Activated effector memory CD4-positive, alpha-beta T cell treated with Interleukin-2 at 50 U/mL for 16 hours (primary cell): ENCODE measurements around the gene SLC51B.
"Not testable (repeated sequence)": the region's sequence is repeated elsewhere in the genome, so short reads cannot be mapped to it uniquely, and the experiment has no call there.

Source experiments
- DNase-seq: peaks from one replicate; pipeline ENCODE4 v3.0.0-alpha.2; 2020

Gene SLC51B

DNA sequence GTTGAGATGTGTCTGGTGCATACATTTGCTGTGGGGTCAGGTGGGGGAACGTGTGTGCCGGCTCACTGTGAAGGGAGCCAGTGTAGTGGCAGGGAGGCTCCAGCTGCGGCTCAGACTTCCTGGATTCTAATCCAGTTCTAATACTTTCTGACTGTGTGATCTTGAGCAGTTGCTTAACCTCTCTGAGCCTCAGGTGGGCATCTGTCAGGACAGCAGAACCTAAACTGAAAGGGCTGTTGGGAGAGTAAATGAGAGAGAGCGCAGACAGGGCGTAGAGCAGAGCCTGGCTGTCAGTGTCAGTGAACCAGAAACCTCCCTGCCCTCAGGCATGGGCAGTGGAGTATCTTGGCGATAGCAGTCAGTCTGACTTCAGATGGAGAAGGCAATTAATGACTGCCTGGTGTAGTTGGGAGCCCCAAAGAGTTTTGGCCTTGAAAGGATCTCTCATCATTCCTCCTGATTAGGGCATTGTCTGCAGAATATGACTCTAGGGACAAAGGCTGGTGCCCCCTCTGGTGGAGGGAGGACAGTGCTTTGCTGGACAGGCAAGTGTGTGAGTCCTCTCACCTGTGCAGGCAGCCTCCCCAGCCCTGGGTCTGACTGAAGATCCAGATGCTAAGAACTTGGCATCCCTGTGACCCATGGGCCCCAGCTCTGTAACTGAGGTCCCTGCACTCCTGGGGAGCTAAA lies 40.9 kb downstream of the SLC51B start:
- DNase-seq, result no peak

DNA sequence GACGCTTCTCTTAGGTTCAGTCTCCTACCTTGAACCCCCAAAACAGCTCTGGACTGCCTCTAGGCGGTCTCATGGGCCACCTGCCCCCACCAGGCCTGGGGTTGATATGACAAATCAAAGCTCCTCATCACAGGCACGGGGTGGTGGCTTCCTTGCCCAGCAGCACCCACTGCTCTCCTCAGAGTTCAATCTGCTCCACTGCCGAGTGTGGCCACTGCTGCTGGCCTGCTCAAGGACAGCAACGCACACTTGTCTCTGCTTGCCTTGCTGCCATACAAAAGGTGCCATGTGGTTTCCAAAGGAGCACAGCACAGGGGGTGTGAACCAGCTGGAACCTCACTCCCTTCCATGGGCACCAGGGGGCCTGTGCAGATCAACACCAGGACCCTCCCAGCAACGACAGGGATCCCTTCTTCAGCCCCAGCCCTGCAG lies 41.5 kb downstream of the SLC51B start:
- DNase-seq, result no peak

DNA sequence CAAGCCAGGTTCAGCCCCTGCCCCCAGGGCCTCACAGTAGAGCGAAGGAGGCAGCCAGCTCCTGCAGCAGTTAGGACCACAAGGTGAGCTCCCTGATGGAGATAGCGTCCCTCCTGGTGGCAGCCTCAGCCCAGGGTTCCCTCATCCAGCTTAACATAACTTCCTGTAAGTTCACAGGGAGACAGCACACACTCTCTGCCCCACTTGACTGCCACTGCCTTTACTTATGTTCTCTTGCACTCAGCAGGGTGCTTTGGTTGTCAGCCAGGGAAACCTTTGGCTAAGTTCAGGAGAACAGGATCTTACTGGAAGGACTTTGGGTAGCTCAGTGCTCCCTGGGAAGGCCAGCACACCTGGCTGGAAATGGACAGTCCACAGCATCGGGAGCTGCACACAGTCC lies 42.2 kb downstream of the SLC51B start:
- DNase-seq, result no peak

DNA sequence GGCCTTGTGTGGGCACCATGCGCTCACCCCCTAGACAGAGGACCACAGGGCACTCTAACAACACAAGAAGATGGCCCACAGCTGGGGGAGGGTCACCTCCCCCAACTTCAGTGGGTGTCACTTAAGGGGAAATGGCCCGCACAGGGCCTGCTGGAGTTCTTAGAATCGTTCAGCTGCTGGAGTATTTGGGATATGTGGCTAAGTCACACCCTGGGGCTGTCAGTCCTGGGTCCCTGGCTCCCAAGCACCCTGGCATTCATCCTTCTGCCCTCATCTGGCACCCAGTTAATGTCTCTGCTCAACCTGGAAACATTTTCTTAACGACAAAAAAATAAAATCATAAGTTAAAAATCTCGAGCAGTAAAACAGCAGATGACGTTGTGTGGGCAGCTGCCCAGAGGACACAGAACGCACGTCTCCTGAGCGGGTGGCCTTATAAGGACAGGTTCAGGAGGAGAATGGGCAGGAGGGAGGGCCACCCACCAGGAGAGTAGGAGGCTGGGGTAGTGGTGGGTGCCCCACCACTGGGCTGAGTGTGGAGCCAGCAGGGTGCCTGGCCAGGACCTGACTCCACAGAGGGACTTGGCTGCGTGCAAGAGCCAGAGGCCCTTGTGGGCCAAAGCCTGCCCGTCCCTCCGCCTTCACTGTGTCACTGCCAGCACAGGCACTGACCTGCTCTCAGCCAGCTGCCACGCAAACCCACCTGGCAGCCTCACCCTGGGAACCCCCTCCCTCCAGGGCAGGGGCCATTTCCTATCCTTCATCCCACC lies 42.9 kb downstream of the SLC51B start:
- no peak for DNase-seq

DNA sequence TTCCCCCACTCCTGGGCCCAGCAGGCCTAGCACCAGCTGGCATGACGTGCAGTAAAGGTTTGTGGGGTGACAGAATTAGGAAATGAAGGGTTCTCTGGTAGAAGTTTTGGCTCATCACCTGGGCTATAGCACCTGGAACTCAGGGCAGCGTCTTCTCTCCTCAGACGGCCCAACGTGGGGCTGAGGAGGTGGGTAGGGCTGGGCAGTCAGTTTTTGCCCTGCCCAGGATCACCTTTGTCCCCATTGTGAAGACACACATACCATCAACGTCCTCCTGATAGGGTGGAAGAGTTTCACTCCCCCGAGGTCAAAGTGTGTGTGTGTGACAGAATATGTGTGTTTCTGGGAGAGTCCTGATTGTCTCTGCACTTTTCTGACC lies 43.4 kb downstream of the SLC51B start:
- no peak for DNase-seq

DNA sequence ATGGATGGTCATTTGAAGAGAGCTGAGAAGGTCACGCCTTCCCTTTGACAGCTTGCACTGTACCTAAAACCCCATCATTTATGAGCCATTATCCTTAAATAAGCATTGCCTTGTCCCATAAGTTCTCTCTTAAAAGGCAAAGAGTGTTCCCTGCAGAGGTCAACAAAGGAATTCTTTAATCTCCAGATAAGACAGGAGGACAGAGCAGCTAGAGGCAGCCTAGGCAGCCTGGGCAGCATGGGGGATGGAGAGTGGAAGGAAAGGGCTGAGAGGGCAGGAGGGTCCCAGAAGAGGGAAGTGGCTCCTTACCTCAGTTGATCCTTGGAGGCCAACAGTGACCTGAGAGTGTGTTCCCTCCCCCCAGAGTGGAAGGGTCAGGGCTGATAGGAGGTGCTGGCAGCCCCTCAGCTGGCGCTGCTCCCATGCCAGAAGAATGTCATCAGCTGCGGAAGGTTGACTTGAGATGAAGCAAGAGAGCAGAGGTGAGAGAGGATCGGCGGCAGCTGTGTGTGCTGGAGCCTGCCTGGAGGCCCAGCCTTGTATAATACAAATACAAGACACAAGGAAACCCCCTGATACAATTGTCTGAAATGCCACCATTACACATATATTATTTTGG lies 44.1 kb downstream of the SLC51B start:
- DNase-seq, result no peak

DNA sequence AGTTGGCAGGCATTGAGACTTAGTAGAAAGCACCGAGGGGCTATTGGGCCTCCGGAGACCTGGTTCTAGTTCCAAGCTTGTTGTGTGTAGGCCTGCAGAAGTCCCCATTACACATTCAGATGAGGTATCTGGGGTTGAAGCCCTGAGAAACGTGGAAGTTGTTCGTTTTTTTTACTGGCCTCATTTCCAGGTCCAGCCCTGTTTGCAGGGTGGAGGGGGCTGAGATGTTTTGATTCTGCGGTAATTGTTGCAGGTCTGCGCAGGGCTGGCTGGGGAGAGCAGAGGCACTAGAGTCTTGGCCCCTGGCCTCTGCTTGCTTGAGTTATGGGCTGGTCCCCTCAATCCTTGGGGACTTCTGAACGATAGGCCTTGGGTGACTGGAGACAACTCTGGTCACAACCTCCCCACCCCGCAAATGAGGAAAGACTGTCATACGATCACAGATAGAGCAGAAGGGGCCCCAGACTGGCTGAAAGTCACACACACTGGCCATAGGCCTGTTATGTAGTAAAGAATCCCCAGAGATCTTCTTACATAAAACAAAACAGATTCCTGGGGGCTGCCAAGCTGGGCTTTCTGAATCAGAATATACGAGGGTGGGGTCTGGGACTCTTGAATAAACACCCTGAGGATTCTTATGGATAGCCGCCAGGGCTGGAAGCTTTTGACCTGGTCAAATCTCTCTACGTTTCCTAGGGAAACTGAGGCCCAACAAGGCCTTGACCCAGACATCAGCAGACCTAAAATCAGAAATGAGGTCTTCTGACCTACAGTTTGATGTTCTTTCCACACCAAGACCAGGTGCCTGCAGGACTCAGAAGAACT lies 47.0 kb downstream of the SLC51B start:
- no peak for DNase-seq

DNA sequence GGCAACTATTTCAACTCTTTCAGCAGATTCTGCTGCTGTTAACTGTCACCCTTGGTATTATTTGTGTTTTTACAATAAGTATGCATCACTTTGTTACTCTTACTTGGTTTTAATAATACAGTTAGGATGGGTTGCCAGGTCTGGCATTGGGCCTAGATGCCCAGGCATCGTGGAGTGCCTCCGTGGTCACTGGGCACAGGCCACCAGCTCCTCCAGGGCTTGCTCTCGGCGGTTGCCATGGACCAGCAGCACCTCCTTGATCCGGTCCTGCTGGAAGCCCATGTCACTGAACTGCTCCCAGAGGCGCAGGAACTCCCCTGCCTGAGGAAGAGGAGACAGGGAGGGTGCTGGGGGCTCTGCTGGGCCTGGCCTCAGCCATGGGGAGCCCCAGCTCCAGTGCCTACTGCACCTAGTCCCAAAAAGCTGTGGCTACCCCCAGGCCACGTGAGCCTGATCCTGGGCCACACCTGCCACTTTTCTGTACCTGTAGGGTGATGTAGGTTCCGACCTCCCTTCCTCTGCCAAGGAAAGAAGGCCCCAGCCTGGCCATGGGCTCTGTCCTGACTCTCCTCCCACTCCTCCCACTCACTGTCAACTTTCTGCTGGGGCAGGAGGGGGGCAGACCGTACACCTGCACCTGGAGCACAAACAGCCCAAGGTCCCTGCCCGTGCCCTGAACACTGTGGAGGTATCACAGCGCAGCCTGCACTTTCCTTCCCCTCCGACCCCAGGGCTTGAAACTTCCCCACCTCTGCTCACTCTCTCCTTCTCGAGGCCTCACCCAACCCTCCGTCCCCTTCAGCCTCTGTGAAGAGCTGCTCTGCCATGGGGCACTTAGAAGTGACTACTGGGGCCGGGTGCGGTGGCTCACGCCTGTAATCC lies 48.0 kb downstream of the SLC51B start:
- DNase-seq, result no peak

DNA sequence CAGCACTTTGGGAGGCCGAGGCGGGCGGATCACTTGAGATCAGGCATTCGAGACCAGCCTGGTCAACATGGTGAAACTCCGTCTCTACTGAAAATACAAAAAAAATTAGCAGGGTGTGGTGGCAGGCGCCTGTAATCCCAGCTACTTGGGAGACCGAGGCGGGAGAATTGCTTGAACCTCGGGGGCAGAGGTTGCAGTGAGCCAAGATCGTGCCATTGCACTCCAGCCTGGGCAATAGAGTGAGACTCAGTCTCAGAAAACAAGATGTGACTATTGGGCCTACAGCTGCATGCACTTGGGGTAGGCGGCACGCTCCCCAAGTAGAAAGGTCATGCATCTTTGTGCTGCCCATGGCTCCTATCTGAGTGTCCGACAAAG lies 48.6 kb downstream of the SLC51B start:
- not testable (repeated sequence) for DNase-seq

DNA sequence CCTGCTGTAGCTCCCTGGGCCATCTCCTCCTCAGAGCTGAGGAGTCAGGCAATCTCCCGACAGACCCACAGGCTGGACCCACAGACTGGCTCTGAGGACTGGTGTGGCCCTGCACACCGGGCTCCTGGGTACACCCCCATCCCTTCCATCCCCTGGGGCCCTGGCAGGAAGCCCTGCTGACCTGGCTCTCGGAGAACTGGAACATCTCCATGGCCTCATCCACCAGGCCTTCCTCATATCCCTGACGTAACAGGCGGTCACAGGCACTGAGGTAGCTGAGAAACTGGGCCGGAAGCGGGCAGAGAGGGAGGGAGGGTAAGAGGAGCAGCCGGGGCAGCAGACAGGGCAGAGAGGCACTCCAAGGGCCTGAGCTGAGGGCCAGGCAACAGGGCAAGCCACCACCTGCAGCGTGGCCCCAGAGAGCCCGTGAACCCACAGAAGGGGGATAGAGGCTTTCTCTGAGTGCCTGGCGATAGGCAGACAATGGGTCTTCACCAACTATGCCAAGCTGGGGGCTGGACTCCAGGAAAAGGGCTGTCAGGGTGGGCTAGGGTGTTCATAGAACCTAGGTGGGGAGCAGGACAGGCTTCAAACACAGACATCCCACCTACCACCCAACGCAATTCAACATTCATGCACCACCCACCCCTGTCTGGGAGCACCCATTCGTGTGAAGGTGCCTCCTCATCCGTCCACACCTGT lies 49.3 kb downstream of the SLC51B start:
- no peak for DNase-seq

DNA sequence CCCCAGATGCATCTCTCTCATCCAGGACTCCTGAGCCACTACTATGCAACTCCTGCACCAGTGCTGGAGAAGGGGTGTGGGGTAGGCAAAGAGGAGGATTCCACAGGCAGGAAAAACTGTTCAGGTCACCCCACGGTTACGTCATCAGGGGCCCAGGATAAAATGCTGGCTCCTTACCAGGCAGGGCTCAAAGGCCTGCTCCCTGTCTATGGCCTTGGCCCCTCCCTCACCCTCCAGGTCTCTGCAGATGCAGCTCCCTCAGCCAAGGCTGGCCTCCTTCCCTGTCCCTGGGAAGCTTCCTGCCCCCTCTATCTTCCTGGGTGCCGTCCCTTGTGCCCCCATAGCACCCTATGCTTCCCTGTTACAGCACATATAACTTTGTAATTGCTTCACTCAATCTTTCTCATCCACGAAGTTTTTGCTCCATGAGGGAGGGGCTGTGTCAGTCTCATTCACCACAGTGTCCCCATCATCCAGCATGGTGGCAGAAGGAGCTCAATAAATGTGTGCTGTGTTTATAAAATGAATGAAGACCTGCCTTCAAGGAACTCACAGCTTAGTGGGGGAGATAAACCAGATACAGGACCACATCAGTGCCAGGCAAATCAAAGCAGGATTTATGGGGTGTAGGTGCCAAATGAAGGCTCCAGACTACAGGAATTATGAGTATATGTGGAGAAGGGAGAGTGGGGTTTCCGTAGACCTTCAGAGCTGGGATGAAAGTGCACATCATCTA lies 50.0 kb downstream of the SLC51B start:
- DNase-seq, result no peak

DNA sequence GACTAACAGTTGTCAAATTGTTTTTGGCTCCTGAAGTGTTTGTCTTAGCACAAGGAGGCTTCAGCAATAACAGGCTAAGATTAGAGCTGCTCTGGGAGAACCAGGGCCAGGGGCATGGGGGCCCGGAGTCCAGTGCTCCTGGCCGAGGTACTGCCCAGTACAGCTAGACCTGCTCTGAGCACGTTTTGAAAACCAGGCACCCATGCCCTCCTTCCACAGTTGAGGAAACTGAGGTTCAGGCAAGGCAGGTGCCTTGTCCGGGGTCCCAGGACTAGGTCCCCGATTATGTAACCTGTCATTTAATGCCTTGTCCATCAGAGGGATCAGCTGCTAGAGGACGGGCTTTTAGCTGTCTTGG lies 50.5 kb downstream of the SLC51B start:
- no peak for DNase-seq

DNA sequence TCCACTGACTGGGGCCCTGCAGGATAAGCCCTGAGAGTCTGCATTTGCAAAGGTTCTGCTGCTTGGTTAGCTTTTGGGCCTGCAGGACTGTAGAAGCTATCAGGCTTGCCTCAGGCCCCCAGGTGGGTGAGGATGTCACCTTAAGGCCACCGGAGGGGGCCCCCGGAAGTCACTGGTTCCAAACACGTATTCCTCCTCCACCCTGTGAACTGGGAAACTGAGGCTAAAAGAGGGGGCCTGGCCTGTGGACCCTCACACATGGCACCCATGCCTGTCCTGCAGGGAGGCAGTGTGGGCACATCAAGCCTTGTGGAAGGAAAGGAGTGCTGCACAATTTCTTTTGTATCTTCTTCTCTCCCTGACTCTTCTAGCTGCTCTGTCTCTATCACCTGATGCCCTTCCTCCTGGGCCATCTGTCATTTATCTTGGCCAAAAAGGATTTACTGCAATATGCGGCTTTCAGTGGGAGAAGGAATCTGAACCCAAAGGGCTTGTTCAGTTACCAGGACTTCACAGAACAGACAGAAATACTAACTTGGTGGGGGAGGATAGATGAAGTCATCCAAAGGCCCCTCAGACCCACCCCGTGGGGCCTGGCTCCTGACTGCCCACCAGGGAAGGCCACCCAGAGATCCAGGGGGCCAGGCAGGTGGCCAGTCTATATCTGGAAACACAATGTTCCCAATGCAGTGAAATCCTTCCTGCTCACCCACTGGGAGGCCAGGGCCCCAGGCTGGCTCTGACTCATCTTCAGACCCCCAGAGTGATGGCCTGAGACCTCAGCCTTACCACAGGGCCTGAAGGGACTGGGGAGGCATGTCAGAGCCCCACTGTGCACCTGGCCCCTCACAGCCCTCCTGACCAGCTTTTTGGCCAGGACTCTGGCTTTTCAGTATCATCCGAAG lies 51.5 kb downstream of the SLC51B start:
- no peak for DNase-seq

DNA sequence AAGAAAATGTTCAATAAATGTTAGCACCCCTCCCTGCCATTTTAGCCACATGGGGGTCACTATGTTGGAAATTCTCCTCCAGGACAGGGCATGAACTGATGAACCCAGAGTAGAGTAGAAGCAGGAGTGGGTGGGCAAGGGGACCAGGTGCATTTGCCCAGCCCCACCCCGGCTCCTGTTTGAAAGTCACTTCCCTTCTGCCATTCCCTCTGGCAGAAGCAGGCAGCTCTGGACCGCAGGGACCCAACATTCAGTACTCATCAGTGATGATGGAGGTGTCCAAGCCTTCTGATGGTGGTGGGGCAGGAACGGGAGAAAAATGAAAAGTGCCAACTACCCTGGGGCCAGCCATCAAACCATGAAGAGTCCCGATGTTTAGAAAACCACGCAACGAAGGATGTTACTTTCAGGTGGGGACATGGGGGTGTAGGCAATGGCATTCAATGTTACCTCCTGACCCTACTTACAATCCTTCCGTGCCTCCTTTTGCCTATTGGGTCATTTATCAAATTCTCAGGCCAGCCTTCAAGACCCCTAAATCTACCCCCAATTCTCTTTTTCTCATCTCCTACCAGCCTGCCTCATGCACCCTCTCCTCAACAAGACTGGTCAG lies 52.6 kb downstream of the SLC51B start:
- no peak for DNase-seq

DNA sequence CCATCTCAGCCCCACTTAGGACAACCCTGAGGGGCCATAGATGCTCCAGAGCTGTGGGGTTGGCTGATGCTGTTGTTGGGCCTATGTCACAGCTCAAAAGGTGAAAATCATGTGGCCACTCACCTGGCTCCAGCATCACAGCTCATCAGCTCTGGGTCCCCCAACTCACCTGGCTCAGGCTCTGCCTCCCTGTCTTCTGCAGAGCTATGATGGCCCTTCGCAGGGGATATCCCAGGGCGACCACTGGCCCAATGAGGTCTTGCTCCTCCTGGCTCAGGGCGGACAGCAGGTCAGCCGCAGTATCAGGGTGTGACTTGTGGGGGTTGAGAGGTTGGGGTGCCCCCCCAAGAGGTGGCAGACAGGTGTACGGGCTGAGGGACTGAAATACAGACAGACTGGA lies 54.1 kb downstream of the SLC51B start:
- no peak for DNase-seq

DNA sequence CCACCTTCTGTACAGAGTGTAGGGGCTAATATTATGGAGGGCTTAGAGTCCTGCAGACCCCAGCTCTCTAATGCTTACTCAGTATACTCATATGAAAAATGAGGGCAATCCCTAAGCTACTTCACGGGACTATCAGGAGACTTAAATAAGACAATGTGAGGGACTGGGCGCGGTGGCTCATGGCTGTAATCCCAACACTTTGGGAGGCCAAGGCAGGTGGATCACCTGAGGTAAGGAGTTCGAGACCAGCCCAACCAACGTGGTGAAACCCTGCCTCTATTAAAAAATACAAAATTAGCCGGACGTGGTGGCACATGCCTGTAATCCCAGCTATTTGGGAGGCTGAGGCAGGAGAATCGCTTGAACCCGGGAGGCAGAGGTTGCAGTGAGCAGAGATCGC lies 54.6 kb downstream of the SLC51B start:
- not testable (repeated sequence) for DNase-seq

DNA sequence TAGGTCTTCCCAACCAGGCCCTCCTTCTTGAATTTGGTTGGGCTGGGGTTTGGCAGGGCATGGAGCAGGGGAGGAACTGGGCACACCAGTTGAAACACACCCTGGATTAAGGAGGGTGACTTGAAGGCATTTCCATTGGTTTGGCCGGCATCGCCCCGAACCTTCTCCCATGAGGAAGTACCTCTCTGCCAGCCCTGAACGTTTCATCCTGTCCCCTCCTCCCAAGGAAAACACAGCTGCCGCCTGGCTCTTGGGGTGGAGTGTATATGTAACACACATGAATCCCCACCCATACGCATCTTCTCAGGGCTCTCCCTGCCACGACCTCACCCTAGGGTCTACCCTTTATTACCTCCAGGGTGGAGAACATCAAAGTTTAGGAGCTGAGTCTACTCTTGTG lies 55.3 kb downstream of the SLC51B start:
- DNase-seq, result no peak

DNA sequence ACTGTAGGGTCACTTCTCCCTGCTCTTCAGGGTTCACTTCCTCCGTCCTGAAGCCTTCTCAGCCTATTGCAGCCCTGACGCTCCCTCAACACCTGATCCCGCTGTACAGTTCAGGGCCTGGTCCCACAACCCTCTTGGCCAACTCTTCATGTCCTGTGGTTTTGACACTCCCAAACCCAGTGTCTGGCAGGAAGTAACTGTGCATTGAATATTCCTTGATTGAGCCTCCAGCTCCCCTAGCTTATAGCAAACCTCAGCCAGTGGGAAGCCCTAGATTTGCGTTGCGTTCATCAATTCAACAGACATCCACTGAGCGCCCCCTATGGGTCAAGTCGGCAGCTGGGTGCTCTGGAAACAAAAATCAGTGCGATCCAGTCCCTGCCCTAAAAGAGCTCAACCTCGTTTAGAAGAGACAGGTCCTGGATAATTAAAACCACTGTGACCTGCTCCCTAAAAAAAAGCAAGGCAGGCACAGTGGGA lies 56.3 kb downstream of the SLC51B start:
- no peak for DNase-seq
